ENCODE results near the gene PDCL3.

The PDCL3 gene

DNA sequence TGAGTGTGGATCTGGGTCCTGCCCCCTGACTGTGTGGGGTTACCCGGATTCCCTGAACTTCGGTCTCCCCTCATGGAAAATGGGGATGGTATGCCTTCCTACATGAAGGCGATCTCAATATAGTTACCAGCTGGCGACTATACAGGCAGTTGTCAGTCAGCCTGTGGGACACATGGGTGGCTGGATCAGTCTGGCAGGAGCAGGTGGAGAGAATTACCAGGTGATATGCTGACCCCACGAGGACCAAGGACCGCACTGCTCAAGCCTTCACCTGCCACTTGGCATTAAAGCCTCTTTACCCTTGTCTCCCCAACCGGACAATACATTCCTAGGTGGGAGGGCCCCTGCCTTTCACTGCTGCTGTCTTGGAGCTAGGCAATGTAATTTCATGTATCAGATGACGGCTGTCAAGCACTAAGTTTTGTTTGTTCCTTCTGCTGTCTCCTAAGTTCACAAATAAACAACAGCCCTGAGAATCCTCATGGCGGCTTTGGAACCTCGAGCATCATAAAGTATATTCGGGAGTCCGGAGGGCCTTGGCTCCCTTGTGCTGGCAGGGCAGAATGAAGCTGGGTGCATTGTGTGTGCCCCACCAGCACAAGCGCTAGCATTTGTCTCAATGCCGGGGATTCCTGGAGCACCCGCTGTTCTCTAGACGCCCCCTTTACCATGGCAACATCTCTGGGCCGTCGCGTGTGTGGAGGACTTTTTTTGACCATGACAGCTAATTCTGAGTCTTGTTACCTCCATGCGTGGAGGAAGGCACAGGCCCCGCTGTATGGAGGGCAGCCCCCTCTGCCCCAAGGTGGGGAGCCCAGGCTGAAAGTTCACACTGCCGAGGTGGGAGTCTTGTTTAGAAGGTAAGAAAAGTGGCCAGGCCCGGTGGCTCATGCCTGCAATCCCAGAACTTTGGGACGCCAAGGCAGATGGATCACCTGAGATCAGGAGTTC lies 48.6 kb downstream of the PDCL3 start:
- DNase-seq (ENCODE audit: low read depth, low spot score): no peak

DNA sequence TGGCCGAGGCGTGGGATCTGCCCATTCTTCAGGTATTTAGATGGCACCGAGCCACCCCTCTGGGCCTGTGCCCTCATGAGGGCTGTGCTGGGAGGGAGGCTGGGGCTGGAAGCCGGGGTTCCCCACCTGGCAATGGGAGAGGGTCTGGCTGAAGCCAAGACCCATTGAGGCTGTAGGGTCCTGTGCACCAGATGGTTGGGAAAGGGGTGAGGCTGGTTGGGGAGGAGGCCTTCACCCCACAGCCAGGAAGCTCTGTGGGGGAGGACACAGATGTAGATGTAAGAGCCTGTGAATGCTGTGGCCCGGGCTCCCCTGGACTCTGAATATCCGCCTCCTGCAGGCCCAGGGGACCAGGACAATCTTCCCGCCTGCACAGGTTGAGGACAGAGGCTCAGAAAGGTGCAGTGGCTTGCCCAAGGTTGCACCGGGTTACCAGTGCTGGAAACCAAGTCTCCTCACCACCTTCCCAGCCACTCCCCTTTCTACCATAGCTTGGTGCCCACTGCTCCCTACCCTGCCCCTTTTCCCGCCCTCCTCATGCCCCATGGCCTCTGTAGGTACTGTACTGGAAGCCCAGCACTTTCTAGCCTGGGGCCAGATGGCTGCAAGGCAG lies 49.7 kb downstream of the PDCL3 start:
- no peak for DNase-seq (ENCODE audit: low read depth, low spot score)

DNA sequence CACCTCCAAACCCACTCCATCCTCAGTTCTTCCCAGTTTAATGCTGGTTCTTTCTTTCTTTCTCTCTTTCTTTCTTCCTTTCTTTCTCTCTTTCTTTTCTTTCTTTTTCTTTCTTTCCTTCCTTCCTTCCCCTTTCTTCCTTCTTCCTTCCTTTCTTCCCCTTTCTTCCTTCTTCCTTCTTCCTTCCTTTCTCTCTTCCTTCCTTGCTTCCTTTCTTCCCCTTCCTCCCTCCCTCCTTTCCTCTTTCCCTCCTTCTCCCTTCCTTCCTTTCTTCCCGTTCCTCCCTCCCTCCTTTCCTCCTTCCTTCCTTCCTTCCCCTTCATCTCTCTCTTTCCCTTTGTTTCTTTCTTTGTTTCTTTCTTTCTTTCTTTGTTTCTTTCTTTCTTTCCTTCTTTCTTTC lies 50.9 kb downstream of the PDCL3 start:
- DNase-seq (ENCODE audit: low read depth, low spot score): no peak

DNA sequence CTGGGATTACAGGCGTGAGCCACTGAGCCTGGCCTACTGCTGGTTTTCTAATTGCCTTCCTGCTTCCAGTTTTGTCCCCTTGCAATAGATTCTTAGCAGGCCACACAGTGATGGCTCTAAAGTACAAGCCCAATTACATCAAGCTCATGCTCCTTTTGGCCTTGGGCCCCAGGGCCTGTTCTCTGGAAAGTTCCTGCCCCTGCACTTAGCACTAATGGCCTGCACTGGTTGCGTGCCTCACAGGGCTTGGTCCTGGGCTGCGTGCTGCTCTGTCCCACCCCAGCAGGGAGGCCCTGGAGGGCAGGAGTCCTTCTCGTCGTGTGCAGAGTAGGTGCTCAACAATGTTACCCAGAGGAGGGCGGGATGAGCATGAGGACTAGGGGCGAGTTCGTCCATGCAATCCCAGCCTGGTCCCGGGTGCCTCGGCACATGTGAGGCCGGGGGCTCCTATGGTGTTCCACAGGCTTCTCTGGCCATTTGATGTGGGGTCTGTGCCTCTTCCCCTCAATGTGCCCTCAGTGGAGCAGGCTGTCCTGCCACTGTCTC lies 51.7 kb downstream of the PDCL3 start:
- no peak for DNase-seq (ENCODE audit: low read depth, low spot score)

DNA sequence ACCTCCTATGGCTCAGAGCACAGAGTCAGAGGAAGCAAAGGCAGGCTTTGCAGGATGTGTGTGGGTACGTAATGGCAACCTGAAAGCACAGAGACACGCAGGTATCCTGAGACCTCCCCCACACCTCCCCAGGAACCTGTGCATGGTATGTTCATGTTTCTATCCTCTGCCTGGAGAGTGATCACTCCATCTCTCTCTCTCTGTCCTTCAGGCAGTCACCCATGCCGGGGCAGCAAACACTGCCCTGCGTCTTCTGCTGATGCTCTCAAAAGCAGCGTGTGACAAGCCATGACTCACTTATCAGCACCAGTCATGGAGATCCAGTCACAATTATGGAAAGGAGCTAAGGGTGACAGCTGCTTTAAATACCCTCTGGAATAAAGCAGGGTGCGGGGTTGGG lies 52.7 kb downstream of the PDCL3 start:
- no peak for DNase-seq (ENCODE audit: low read depth, low spot score)

DNA sequence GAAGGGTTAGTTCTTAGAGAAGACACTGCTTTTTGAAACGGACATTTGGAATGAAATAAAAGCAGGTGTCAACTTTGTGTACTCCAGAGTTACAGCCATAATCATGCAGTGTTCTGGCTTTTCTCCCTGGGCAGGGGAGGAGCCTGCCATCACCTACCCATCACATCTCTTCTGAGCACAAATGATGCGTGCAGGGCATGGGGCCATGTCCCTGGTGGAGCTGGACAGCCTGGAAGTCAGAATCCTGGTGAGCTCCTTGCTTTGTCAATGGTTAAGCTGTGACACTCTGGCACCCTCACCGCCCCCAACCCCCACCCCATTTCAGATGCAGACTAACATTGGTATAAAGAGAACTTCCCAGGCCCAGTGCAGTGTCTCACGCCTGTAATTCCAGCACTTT lies 53.1 kb downstream of the PDCL3 start:
- no peak for DNase-seq (ENCODE audit: low read depth, low spot score)

DNA sequence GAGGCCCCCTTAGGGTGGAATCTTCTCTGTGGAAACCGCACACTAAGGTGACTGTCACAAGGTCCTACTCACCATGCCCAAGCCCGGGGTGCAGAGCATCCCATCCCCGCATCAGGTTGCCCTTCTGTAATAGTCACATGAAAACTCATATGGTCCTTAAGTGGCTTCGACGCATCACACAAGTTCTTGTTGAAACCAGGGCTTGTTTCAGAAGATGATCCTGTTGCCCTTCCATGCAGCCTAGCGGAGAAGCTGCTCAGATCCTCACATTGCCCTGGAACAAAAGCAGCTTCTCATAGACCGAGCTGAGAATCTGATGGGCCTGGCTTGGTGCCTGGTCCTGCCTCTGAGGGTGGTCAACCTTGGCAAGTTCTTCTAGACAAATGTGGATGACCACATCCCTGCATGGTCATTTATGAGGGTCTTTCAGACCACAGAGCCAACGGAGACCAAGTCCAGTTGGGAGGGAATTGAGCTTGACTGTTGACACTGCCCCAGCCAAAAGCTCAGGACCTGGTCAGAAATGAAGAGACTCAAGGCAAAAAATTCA lies 54.1 kb downstream of the PDCL3 start:
- DNase-seq (ENCODE audit: low read depth, low spot score): no peak

DNA sequence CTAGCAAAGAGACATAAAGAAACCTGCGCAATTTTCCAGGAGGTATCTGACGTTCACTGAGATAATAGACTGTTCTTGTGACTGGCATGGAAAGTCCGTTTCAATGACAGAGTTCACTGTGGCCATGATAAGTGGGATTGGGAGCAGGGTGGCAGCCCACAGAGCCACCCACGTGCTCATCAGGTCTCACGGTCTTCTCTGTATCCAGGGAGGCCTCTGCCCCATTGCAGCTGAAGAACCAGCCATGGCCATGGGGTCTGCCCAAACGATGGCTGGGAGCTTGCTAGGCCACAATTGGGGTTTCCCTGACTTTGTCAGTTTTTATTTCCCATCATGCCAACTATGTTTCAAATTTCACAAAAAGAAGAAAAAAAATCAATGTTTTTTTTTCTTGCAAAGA lies 57.2 kb downstream of the PDCL3 start:
- no peak for DNase-seq (ENCODE audit: low read depth, low spot score)

DNA sequence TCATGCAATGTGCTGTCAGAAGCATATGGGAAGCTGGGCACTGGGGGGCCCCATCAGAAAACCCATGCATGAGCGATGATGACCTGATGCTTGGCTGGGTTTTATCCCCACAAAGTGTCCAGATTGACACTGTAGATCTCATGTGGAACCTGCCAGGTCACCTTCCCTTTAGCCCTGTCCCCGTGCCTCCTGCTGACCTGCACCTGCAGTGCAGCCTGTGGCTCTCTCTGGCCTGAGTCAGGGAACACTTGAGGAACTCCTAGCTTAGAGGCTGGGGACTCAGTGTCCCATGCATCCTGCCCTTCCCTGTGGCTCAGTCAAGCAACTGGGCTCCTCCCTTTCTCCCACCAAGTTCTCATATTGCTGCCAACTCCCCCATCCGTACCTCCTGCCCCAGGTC lies 57.7 kb downstream of the PDCL3 start:
- no peak for DNase-seq (ENCODE audit: low read depth, low spot score)

DNA sequence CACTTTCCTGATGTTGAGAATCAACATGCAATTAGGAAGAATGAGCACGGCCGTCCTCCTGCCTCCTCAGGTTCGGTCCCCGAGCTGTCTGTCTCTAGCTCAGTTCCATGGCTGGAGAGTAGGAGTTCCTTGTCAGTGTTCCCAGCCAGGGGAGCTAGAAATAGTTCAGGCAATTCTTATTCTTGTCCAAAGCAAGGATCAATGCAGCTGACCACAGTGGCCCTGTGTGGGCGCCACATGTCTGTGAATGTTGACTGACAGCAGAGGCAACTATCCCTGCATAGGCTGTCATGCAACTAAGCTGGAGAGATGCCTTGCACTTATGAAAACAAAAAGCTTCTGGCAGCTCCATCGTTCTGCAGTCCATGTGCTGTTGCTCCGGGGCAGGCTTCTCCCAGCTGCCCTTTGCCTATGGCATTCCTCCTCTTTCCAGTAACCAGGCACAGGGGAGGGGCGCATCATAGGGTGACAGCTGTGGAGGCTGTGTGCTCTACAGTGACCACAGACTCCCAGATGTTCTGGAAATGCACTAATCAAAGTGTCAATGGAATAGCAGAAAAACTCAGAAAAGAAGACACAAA lies 58.7 kb downstream of the PDCL3 start:
- no peak for DNase-seq (ENCODE audit: low read depth, low spot score)

DNA sequence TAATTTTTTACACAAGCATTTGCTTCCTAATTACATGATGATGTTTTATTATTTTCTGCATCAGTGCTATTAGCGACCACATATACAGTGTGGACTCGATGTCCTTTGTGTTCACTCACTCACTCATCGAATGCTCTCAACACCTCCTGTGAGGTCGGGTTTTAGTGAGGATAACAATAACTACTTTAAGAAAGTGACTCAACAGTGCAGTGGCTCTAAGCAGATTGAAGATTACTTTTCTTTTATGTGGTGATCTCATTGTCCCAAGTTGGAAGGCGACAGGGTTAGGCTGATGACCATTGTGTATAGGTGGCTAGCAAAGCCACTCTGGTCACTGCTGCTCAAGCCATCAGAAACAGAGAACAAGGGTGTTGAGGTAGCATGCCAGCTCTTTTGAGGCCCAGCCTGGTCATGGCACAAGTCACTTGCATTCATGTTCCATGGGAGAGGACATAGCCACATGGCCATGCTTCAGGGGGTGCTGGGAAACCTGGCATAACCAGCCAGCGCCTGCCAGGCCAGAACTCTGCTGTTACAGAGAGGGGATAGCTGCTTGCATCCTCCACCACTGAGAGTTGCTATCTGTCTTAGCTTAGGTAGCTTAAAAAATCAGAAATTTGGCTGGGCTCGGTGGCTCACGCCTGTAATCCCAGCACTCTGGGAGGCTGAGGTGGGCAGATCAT lies 60.4 kb downstream of the PDCL3 start:
- DNase-seq (ENCODE audit: low read depth, low spot score): no peak

DNA sequence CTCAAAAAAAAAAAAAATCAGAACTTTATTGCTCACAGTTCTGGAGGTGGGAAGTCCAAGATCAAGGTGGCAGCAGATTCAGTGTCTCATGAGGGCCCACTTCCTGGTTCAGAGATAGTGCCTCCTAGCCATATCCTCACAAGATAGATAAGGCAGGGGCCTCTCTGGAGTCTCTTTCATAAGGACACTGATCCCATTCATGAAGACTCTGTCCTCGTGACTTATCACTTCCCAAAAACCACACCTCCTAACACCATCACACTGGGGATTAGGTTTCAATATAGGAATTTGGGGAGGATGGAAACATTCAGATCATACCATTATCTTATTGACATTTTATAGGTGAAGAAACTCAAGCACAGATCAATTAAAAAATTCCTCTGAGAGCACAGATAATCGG lies 61.1 kb downstream of the PDCL3 start:
- no peak for DNase-seq (ENCODE audit: low read depth, low spot score)

DNA sequence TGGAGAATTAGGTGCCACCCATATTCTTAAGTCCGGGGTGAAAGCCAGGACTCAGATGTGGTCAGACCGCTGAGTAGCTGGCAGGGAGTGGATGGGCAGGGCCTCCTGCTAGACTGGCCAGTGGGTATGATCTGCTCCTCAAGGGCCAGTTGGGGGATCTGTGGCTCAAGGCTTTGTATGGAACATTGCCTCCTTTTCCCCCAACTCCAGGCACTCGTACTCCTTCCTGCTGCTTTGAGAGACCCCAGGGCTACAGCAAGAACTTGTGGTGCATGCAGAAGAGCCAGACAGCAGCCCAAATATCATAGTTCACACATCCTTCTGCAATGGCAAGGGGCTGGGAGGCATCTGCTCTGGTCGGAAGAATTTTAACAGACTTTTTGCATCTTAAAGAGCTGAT lies 61.7 kb downstream of the PDCL3 start:
- DNase-seq (ENCODE audit: low read depth, low spot score): no peak

DNA sequence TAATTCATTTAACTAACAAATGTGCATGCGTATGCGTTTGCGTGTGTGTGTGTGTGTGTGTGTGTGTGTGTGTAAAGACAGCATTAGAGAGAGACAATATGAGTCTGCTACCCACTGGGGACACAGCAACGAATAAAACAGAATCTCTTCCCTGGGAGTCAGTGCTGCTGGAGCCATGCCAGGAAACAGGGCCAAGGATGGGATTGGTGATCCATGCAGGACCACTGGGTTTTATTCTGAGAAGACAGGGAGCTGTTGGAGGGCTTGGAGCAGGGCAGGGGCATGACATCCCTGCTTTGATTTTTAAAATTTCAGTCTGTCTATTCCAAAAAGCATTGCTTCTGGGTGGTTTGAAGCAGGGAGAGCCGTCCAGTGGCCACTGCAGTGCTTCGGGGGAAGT lies 62.9 kb downstream of the PDCL3 start:
- DNase-seq (ENCODE audit: low read depth, low spot score): no peak

Data from smooth muscle cell of the brain vasculature (primary cell).